H9 (cell line): ENCODE data around the gene PLEKHG5. TPM values are rescaled to one million over a fixed set of nuclear protein-coding genes. Genes with fewer than 3 reads are reported as not detected.

Experiments
- DNase-seq: peaks from one replicate; pipeline ENCODE4 v3.0.0-alpha.2; 2017
- H2AFZ ChIP-seq: one replicate; pipeline ENCODE4 v1.6.1; 2013; ENCODE audit warnings: mild to moderate bottlenecking, low read length, control low read depth, moderate library complexity
- H2AK5ac ChIP-seq: 2 replicates; pipeline ENCODE4 v1.6.1; 2013; ENCODE audit warnings: low read length, control low read depth, mixed read lengths; ENCODE audit not compliant: insufficient read length
- H2BK120ac ChIP-seq: one replicate; pipeline ENCODE4 v1.6.1; 2013; ENCODE audit warnings: low read depth, mild to moderate bottlenecking, low read length, control low read depth, inconsistent platforms; ENCODE audit not compliant: poor library complexity, severe bottlenecking
- H2BK12ac ChIP-seq: 2 replicates; pipeline ENCODE4 v1.6.1; 2013; ENCODE audit warnings: low read length, control low read depth, mixed read lengths, low read depth; ENCODE audit not compliant: insufficient read length
- H2BK15ac ChIP-seq: 2 replicates; pipeline ENCODE4 v1.6.1; 2013; ENCODE audit warnings: low read depth, low read length, control low read depth
- H2BK20ac ChIP-seq: one replicate; pipeline ENCODE4 v1.6.1; 2013; ENCODE audit warnings: low read depth, mild to moderate bottlenecking, low read length, control low read depth, inconsistent platforms; ENCODE audit not compliant: poor library complexity, severe bottlenecking
- H2BK5ac ChIP-seq: 2 replicates; pipeline ENCODE4 v1.6.1; 2013; ENCODE audit warnings: low read length, control low read depth, mixed read lengths; ENCODE audit not compliant: insufficient read length
- H3K14ac ChIP-seq: 2 replicates; pipeline ENCODE4 v1.6.1; 2013; ENCODE audit warnings: low read length, control low read depth; ENCODE audit not compliant: insufficient read depth
- H3K18ac ChIP-seq: 2 replicates; pipeline ENCODE4 v1.6.1; 2013; ENCODE audit warnings: low read depth, mild to moderate bottlenecking, mixed read lengths, low read length, control low read depth; ENCODE audit not compliant: insufficient read length
- H3K23ac ChIP-seq: 2 replicates; pipeline ENCODE4 v1.6.1; 2013; ENCODE audit warnings: low read length, control low read depth, mixed read lengths, low read depth; ENCODE audit not compliant: insufficient read length
- H3K23me2 ChIP-seq: 2 replicates; pipeline ENCODE4 v1.6.1; 2013; ENCODE audit warnings: low read depth, mild to moderate bottlenecking, mixed read lengths, low read length, control low read depth; ENCODE audit not compliant: insufficient read length, poor library complexity, severe bottlenecking
- H3K27ac ChIP-seq: 2 replicates; pipeline ENCODE4 v1.5.1; 2013; ENCODE audit warnings: low read length, control low read depth, mixed read lengths, low read depth; ENCODE audit not compliant: insufficient read length
- H3K27me3 ChIP-seq: 2 replicates; pipeline ENCODE4 v1.6.1; 2013; ENCODE audit warnings: low read length, control low read depth, inconsistent platforms; ENCODE audit not compliant: insufficient read depth
- H3K4ac ChIP-seq: 2 replicates; pipeline ENCODE4 v1.6.1; 2013; ENCODE audit warnings: low read depth, mild to moderate bottlenecking, control low read depth, inconsistent platforms, low read length, moderate library complexity
- H3K4me1 ChIP-seq: 2 replicates; pipeline ENCODE4 v1.6.1; 2013; ENCODE audit warnings: low read length, control low read depth, inconsistent platforms; ENCODE audit not compliant: insufficient read depth
- H3K4me2 ChIP-seq: 2 replicates; pipeline ENCODE4 v1.6.1; 2013; ENCODE audit warnings: low read length, control low read depth, mixed read lengths; ENCODE audit not compliant: insufficient read length, insufficient read depth
- H3K56ac ChIP-seq: 2 replicates; pipeline ENCODE4 v1.6.1; 2013; ENCODE audit warnings: low read depth, mild to moderate bottlenecking, mixed read lengths, low read length, control low read depth; ENCODE audit not compliant: insufficient read length
- H3K79me1 ChIP-seq: 2 replicates; pipeline ENCODE4 v1.6.1; 2013; ENCODE audit warnings: low read depth, mild to moderate bottlenecking, moderate library complexity, low read length, control low read depth, inconsistent platforms; ENCODE audit not compliant: insufficient read depth, poor library complexity, severe bottlenecking
- H3K79me2 ChIP-seq: 2 replicates; pipeline ENCODE4 v1.6.1; 2013; ENCODE audit warnings: low read length, control low read depth, inconsistent platforms; ENCODE audit not compliant: insufficient read depth
- H3K9ac ChIP-seq: 2 replicates; pipeline ENCODE4 v1.6.1; 2013; ENCODE audit warnings: low read length, control low read depth, mixed read lengths; ENCODE audit not compliant: insufficient read length; ENCODE audit errors: extremely low read depth
- H3K9me3 ChIP-seq: one replicate; pipeline ENCODE4 v1.6.1; 2013; ENCODE audit warnings: low read depth, low read length, inconsistent platforms; ENCODE audit not compliant: control insufficient read depth
- H3T11ph ChIP-seq: one replicate; pipeline ENCODE4 v1.6.1; 2013; ENCODE audit warnings: mild to moderate bottlenecking, low read length, control low read depth, inconsistent platforms
- H4K20me1 ChIP-seq: one replicate; pipeline ENCODE4 v1.6.1; 2013; ENCODE audit not compliant: control insufficient read depth, insufficient read length, insufficient read depth
- H4K5ac ChIP-seq: 2 replicates; pipeline ENCODE4 v1.6.1; 2013; ENCODE audit warnings: low read depth, mild to moderate bottlenecking, mixed read lengths, low read length, control low read depth; ENCODE audit not compliant: insufficient read length
- H4K8ac ChIP-seq: replicated peaks from 2 replicates; pipeline ENCODE4 v1.6.1; 2013; ENCODE audit warnings: low read length, control low read depth, mixed read lengths, low read depth; ENCODE audit not compliant: insufficient read length
- H4K91ac ChIP-seq: 2 replicates; pipeline ENCODE4 v1.6.1; 2013; ENCODE audit warnings: low read depth, mild to moderate bottlenecking, moderate library complexity, mixed read lengths, low read length, control low read depth; ENCODE audit not compliant: insufficient read length
- H3K27ac Mint-ChIP-seq, 3 experiments: 2 replicates in 2 of 3; 3 replicates in 1 of 3; pipeline ENCODE4 v1.8.0; 2020 to 2021; ENCODE audit warnings: mixed read lengths in 3 of 3, mild to moderate bottlenecking in 1 of 3, moderate library complexity in 1 of 3
- H3K27me3 Mint-ChIP-seq: 2 replicates; pipeline ENCODE4 v1.8.0; 2021; ENCODE audit warnings: low read depth, mild to moderate bottlenecking, moderate library complexity, mixed read lengths
- H3K36me3 Mint-ChIP-seq, 3 experiments: 2 replicates in 2 of 3; 3 replicates in 1 of 3; pipeline ENCODE4 v1.8.0; 2020 to 2021; ENCODE audit warnings: low read depth in 3 of 3, mixed read lengths in 3 of 3; ENCODE audit not compliant: insufficient read depth in 1 of 3
- H3K4me1 Mint-ChIP-seq, 2 experiments: 2 replicates each; pipeline ENCODE4 v1.8.0; 2020; ENCODE audit warnings: mixed read lengths in 2 of 2
- H3K4me3 Mint-ChIP-seq, 2 experiments: 2 replicates in 1 of 2; 3 replicates in 1 of 2; pipeline ENCODE4 v1.8.0; 2020 to 2021; ENCODE audit warnings: mild to moderate bottlenecking in 2 of 2, mixed read lengths in 2 of 2, moderate library complexity in 1 of 2
- H3K9me3 Mint-ChIP-seq, 2 experiments: 2 replicates in 1 of 2; 3 replicates in 1 of 2; pipeline ENCODE4 v1.8.0; 2020; ENCODE audit warnings: mild to moderate bottlenecking in 2 of 2, mixed read lengths in 2 of 2, moderate library complexity in 1 of 2
- WGBS: extraction: QIAGEN DNeasy Blood & Tissue Kit; methylation state at CpG from one replicate; pipeline ENCODE4 v1.1.7; 2013; ENCODE audit warnings: missing lambda C conversion rate, low lambda C conversion rate, mixed read lengths; ENCODE audit not compliant: insufficient read length; ENCODE audit errors: extremely low coverage; 5-methylcytosine and 5-hydroxymethylcytosine counted together
- total RNA-seq: library from RNA; stranded (reverse); gene quantifications from 2 replicates; pipeline ENCODE4 v1.2.1, GENCODE V29; 2021
- TF ChIP-seq, protein P1 (sequence below): fragments of 200-600 bp; sonication (generic); conservative IDR thresholded peaks from 3 replicates; pipeline ENCODE4 v1.8.0; 2021; ENCODE audit warnings: antibody characterized with exemption, mild to moderate bottlenecking

Gene PLEKHG5
- total RNA-seq, 1 experiment from 2014 or later = 22.3 TPM

DNA sequence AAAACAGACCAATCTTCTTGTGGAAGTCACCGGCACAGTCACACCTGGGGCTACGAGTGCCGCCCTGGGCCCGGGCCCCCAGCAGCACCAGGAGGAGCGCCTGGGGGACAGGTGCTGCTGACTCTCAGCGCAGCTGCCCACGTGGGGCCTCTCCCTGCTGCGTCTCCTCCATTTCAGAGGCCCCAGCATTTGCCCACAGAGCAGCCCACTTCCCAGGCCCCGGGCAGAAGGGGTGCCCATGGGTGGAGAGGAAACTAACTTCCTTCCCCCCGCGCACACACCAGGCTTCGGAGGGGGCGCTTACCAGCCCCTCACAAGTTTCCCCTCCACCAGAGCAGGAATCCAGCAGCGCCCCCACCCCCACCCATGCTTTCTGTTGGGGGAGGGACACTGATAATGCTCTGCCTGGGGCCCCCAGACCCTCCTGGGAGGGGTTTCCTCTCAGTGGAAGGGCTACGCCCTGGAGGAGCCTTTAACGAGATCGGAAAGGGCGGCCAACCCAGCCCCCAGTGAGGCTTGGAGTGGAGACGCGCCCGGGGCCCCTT lies 25.9 kb downstream of the PLEKHG5 start:
- DNase-seq = no peak

More for the DNA sequence above, 25.9 kb downstream of the PLEKHG5 start:
- Histone ChIP-seq H4K20me1 (no peaks in the 10 kb centered on the region), H4K5ac (no peak overlapping the region), H3K9ac (no peak overlapping the region), H2AFZ (no peak overlapping the region), H3K79me2 (no peaks in the 10 kb centered on the region), H4K8ac (no peak overlapping the region), H3K79me1 (no peaks in the 10 kb centered on the region), H3K27me3 (no peaks in the 10 kb centered on the region), H2AK5ac (no peak overlapping the region), H3K23ac (no peak overlapping the region), H3K4me1 (no peaks in the 10 kb centered on the region; the same call in 1 of the 2 replicates), H2BK120ac (no peak overlapping the region), H2BK15ac (no peak overlapping the region), H2BK20ac (no peak overlapping the region), H2BK12ac (no peak overlapping the region), H3K18ac (no peak overlapping the region), H3K9me3 (no peaks in the 10 kb centered on the region), H3K4ac (no peak overlapping the region), H4K91ac (no peak overlapping the region), H3K27ac (no peak overlapping the region), H3K23me2 (no peaks in the 10 kb centered on the region), H3K56ac (no peak overlapping the region), H3T11ph (no peak overlapping the region), H2BK5ac (no peak overlapping the region), H3K14ac (no peak overlapping the region; the same call in 1 of the 2 replicates), H3K4me2 (no peak overlapping the region)
- Mint-ChIP-seq H3K4me1 (peaks cover 7 to 17% of the 10 kb centered on the region in 2 experiments), H3K4me3 (no peak overlapping the region), H3K9me3 (no peaks in the 10 kb centered on the region), H3K27ac (no peak overlapping the region), H3K36me3 (peaks cover 8 to 53% (median 52%) of the 10 kb centered on the region in 3 experiments; a peak in 6 of 7 replicates), H3K27me3 (no peaks in the 10 kb centered on the region; the same call in 1 of the 2 replicates)
- TF ChIP-seq, protein P1, sequence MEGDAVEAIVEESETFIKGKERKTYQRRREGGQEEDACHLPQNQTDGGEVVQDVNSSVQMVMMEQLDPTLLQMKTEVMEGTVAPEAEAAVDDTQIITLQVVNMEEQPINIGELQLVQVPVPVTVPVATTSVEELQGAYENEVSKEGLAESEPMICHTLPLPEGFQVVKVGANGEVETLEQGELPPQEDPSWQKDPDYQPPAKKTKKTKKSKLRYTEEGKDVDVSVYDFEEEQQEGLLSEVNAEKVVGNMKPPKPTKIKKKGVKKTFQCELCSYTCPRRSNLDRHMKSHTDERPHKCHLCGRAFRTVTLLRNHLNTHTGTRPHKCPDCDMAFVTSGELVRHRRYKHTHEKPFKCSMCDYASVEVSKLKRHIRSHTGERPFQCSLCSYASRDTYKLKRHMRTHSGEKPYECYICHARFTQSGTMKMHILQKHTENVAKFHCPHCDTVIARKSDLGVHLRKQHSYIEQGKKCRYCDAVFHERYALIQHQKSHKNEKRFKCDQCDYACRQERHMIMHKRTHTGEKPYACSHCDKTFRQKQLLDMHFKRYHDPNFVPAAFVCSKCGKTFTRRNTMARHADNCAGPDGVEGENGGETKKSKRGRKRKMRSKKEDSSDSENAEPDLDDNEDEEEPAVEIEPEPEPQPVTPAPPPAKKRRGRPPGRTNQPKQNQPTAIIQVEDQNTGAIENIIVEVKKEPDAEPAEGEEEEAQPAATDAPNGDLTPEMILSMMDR = no peak
- no CpG with 5 or more reads among the region's 21 CpGs for WGBS
